Cardiac muscle cell (in vitro differentiated cells and primary cell): ENCODE measurements around the gene SF3A2. TPM values are rescaled to one million over a fixed set of nuclear protein-coding genes. Genes with fewer than 3 reads are reported as not detected.
"Not testable (repeated sequence)": the region's sequence is repeated elsewhere in the genome, so short reads cannot be mapped to it uniquely, and the experiment has no call there.

Source experiments
- DNase-seq, 2 donors: peaks; one replicate each; pipeline versions ENCODE4 v3.0.0 to v3.0.0-alpha.2; 2010 to 2017; ENCODE audit warnings: low read depth in 1 of 2, low spot score in 1 of 2
- H3K27ac ChIP-seq: fragments of 200-600 bp; sonication (generic); 2 replicates; pipeline ENCODE4 v1.5.1; 2016
- H3K27me3 ChIP-seq: fragments of 200-600 bp; sonication (generic); 2 replicates; pipeline ENCODE4 v1.6.0; 2016; ENCODE audit warnings: control low read depth
- H3K36me3 ChIP-seq: fragments of 200-600 bp; sonication (generic); 2 replicates; pipeline ENCODE4 v1.5.1; 2016; ENCODE audit warnings: control low read depth
- H3K4me1 ChIP-seq: fragments of 200-600 bp; sonication (generic); 2 replicates; pipeline ENCODE4 v1.8.1; 2017; ENCODE audit warnings: low read depth, mild to moderate bottlenecking, mixed run types
- H3K4me3 ChIP-seq: fragments of 200-600 bp; sonication (generic); 2 replicates; pipeline ENCODE4 v1.5.1; 2016; ENCODE audit warnings: mild to moderate bottlenecking
- H3K9me3 ChIP-seq: fragments of 200-600 bp; sonication (generic); 2 replicates; pipeline ENCODE4 v1.5.1; 2017; ENCODE audit warnings: low read depth, mild to moderate bottlenecking, control low read depth
- CTCF ChIP-seq: IDR thresholded peaks from 2 replicates; pipeline ENCODE4 v1.5.1; 2012; ENCODE audit warnings: low read depth, mild to moderate bottlenecking, low read length
- polyA plus RNA-seq: library from polyadenylated mRNA; unstranded; fragments of >200 nt; fragmentation: Nextera tagmentation; extraction: Ambion mirVana; gene quantifications from 2 replicates; pipeline ENCODE4 v1.2.1, GENCODE V29; 2016
- total RNA-seq: library from RNA; depleted of rRNA; stranded (reverse); fragments of >200 nt; gene quantifications from 2 replicates; pipeline ENCODE4 v1.2.3, GENCODE V29; 2016

Gene SF3A2
- total and polyA plus RNA-seq, 2 experiments from 2014 or later, result 60.6 to 111 TPM

GRCh38 chr19:2280633-2281264, 44.1 kb downstream of the SF3A2 start:
- TF ChIP-seq CTCF, result no peak
- H3K9me3 ChIP-seq, result no peaks in the 10 kb centered on the region
- peaks cover 33% of the 10 kb centered on the region for H3K27me3 ChIP-seq
- H3K4me1 ChIP-seq, result no peaks in the 10 kb centered on the region
- H3K4me3 ChIP-seq, result no peak overlapping the region
- no peak overlapping the region for H3K27ac ChIP-seq
- DNase-seq, result no peak
- H3K36me3 ChIP-seq, result no peaks in the 10 kb centered on the region

DNA sequence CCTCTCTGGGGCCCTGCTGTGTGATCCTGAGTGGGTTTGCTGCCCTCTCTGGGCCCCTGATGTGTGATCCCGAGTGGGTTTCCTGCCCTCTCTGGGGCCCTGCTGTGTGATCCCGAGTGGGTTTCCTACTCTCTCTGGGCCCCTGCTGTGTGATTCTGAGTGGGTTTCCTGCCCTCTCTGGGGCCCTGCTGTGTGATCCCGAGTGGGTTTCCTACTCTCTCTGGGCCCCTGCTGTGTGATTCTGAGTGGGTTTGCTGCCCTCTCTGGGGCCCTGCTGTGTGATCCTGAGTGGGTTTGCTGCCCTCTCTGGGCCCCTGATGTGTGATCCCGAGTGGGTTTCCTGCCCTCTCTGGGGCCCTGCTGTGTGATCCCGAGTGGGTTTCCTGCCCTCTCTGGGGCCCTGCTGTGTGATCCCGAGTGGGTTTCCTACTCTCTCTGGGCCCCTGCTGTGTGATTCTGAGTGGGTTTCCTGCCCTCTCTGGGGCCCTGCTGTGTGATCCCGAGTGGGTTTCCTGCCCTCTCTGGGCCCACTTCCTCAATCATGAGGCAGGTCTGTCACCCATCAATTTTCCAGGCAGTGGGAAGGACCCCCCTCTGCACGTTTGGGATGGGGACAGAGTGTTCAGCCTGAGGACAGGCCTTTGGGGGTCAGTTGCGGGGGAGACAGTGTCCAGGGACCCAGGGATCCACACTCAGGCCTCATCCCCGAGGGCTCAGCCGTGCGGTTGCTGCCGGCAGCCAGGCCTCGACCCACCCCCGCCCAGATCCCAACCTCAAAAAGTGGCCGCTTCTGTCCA, 44.8 kb downstream of the SF3A2 start:
- not testable (repeated sequence) for DNase-seq, H3K4me3 ChIP-seq, H3K36me3 ChIP-seq, H3K9me3 ChIP-seq, H3K4me1 ChIP-seq, H3K27ac ChIP-seq
- H3K27me3 ChIP-seq, result peaks cover 40% of the 10 kb centered on the region

DNA sequence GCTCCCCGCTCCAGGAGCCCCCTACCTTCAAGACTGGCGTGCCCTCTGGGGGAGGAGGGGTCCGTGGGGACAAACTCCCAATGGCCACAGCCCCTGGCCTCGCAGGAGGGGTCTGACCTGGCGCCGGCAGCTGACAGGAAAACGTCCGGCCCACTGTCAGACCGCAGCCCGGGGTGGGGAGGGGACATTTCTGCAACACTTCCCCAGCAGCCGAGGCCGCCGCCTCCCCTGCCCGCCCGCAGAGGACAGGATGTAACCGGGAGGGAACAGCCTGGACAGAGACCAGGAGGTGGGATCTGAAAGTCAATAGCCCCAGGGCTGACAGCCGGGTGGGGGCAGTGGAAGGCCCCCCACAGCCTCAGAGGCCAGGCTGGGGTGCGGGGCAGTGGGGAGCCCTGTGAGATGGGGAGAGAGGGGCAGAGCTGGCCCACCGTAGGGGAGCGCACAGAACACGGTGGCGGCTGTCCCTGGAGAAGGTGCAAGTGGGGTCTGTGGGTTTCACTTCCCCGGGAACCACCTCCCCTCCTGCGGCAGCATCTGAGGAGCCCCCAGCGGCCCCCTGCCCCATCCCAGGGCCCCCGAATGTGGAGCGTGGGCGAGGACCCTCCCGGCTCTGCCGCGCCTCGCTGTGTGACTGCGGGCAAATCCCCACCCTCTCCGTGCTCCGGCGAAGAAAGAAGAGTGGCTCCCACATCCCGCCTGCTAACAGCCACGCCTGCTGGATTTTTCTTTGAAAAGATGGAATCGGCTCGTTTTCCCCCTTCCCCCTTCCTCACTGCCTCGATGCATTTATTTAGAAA, 45.6 kb downstream of the SF3A2 start, which contains the start of gene PEAK3:
Gene PEAK3, minus strand, starts transcription at position 114 of the 800 bp plus-strand sequence. CDS start 1,244 bp downstream, outside the sequence.
- no peak for TF ChIP-seq CTCF
- Histone ChIP-seq H3K27ac (no peak within 1 kb of the TSS), H3K4me1 (no peaks in the 10 kb centered on the region), H3K9me3 (no peaks in the 10 kb centered on the region), H3K27me3 (peaks cover 48% of the 10 kb centered on the region), H3K4me3 (no peak within 1 kb of the TSS), H3K36me3 (no peaks in the 10 kb centered on the region)
- peak; percentile 61 to 64 for DNase-seq

DNA sequence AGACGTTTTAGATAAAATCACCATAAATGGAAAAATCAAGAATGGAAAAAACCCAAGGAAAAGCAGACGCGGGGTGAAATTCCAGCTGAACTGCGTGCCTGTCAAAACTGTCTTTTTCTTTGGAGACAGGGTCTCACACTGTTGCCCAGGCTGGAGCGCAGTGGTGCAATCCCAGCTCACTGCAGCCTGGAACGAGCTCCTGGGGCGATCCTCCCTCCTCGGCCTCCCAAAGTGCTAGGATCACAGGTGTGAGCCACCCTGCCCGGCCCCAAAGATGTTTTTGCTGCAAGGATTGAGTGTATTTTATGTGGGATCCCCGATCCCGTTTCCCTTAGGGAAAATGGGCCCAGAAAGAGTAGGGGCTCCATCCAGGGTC, 46.2 kb downstream of the SF3A2 start:
- H3K4me3 ChIP-seq, result no peak overlapping the region

DNA sequence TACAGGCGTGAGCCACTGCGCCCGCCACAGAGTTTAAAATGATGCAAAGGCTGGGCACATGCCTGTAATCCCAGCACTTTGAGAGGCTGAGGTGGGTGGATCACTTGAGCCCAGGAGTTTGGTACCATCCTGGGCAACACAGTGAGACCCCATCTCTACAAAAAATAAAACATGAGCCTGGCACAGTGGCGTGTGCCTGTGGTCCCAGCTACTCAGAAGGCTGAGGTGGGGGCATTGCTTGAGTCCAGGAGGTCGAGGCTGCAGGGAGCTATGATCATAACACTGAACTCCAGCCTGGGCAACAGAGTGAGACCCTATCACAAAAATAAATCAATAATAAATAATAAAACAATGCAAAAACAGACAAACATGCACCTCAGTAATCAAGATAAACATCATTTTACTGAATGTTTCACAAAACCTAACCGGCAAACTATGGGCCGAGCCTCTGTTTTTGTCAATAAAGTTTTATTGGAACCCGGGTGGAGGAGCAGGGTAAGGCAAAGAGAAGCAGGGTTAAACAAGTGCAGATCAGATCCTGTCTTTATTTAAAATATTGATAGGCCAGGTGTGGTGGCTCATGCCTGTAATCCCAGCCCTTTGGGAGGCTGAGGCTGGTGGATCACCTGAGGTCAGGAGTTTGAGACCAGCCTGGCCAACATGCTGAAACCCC, 47.3 kb downstream of the SF3A2 start:
- no peaks in the 10 kb centered on the region for H3K4me1 ChIP-seq
- no peak for DNase-seq
- H3K36me3 ChIP-seq, result no peaks in the 10 kb centered on the region
- H3K4me3 ChIP-seq, result no peak overlapping the region
- peaks cover 65% of the 10 kb centered on the region for H3K27me3 ChIP-seq
- no peaks in the 10 kb centered on the region for H3K9me3 ChIP-seq
- no peak overlapping the region for H3K27ac ChIP-seq
- no peak for TF ChIP-seq CTCF

More for the DNA sequence above, 46.2 kb downstream of the SF3A2 start:
- no peaks in the 10 kb centered on the region for H3K9me3 ChIP-seq
- H3K36me3 ChIP-seq, result no peaks in the 10 kb centered on the region
- H3K27ac ChIP-seq, result no peak overlapping the region
- no peak for DNase-seq
- no peaks in the 10 kb centered on the region for H3K4me1 ChIP-seq
- H3K27me3 ChIP-seq, result peaks cover 54% of the 10 kb centered on the region
- TF ChIP-seq CTCF, result no peak
